Duodenal mucosa (tissue), 2 donors: ENCODE measurements around the gene GPR27.

ENCODE experiments used
- H3K27ac ChIP-seq: one replicate; pipeline ENCODE4 v1.7.0; 2013; ENCODE audit warnings: low read depth, low read length
- H3K27me3 ChIP-seq, 2 donors: one replicate each; pipeline ENCODE4 v1.7.0; 2013; ENCODE audit warnings: low read length in 2 of 2, control low read depth in 1 of 2; ENCODE audit not compliant: insufficient read depth in 2 of 2, control insufficient read depth in 1 of 2
- H3K36me3 ChIP-seq, 2 donors: one replicate each; pipeline ENCODE4 v1.7.0; 2013; ENCODE audit warnings: low read length in 2 of 2, control low read depth in 1 of 2; ENCODE audit not compliant: insufficient read depth in 2 of 2, control insufficient read depth in 1 of 2
- H3K4me1 ChIP-seq, 2 donors: one replicate each; pipeline ENCODE4 v1.7.0; 2013; ENCODE audit warnings: low read length in 2 of 2, control low read depth in 1 of 2; ENCODE audit not compliant: insufficient read depth in 2 of 2, control insufficient read depth in 1 of 2
- H3K4me3 ChIP-seq, 2 donors: one replicate each; pipeline ENCODE4 v1.7.0; 2013; ENCODE audit warnings: low read length in 2 of 2, low read depth in 1 of 2
- H3K9ac ChIP-seq, 2 donors: one replicate each; pipeline ENCODE4 v1.7.0; 2013; ENCODE audit warnings: low read length in 2 of 2, low read depth in 1 of 2
- H3K9me3 ChIP-seq, 2 donors: one replicate each; pipeline ENCODE4 v1.7.0; 2013; ENCODE audit warnings: low read length in 2 of 2, control low read depth in 1 of 2; ENCODE audit not compliant: control insufficient read depth in 1 of 2

The GPR27 gene

DNA sequence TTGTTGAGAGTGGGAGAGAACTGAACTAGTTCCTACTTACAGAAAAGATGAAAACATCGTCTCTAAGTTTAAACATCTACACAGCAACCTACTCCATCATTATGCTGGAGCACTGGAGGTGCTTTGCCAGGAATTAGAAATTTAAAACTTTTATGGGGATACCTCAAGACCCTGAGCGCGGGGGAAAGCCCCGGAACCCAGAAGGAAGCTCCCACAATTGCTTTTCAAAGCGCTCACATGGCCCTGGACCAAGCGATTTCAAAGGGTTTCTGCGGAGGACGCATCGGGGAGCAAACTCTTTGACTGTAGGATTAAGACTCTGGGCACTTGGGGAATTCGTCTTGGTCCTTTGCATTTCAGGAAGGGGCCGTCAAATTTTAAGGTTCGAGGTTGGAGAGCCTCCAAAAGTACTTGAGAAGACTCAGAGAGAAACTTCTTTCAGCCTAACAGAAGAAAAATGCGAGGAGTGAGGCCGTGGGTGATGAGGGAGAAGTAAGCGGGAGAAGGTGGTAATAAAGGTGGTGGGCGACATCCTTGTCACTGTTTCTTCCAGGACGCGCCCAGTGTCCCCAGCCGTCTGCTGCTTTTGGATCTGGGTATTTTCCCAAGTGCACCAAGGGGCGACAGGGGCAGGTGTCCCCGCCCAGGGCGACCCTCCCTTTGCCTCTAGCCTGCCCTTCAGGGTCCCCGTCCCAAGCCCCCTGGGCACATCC, 30.7 kb downstream of the GPR27 start:
- H3K9me3 ChIP-seq: no peaks in the 10 kb centered on the region
- H3K36me3 ChIP-seq: no peaks in the 10 kb centered on the region
- no peak overlapping the region for H3K9ac ChIP-seq
- H3K4me1 ChIP-seq: peaks cover 3 to 4% of the 10 kb centered on the region in 2 donors
- H3K27me3 ChIP-seq: peaks cover 48 to 63% of the 10 kb centered on the region in 2 donors
- H3K4me3 ChIP-seq: peak overlapping the region; percentile 38 to 44
- no peak overlapping the region for H3K27ac ChIP-seq

- H3K36me3 ChIP-seq: no peaks in the 10 kb centered on the region
- H3K27ac ChIP-seq: no peak within 1 kb of the TSS
- peaks cover 42 to 63% of the 10 kb centered on the region in 2 donors for H3K27me3 ChIP-seq
- peaks cover 3 to 4% of the 10 kb centered on the region in 2 donors for H3K4me1 ChIP-seq
- peak within 1 kb of the TSS; percentile 38 to 44 for H3K4me3 ChIP-seq
- H3K9me3 ChIP-seq: no peaks in the 10 kb centered on the region
- no peak within 1 kb of the TSS for H3K9ac ChIP-seq
These were observed 31.4 kb downstream of the GPR27 start, which contains the start of gene PROK2 for GRCh38 chr3:71784914-71785531. TSS of gene PROK2 (minus strand) at chr3:71785148. CDS start at chr3:71785052, 96 bp downstream.

- Histone ChIP-seq H3K4me1 (peaks cover 3 to 4% of the 10 kb centered on the region in 2 donors), H3K36me3 (no peaks in the 10 kb centered on the region), H3K4me3 (no peak overlapping the region), H3K9ac (no peak overlapping the region), H3K27me3 (peaks cover 37 to 60% of the 10 kb centered on the region in 2 donors), H3K9me3 (no peaks in the 10 kb centered on the region), H3K27ac (no peak overlapping the region)
These were observed 32.0 kb downstream of the GPR27 start for GRCh38 chr3:71785532-71786216.

GRCh38 chr3:71786217-71786549, 32.5 kb downstream of the GPR27 start:
- no peaks in the 10 kb centered on the region for H3K9me3 ChIP-seq
- H3K36me3 ChIP-seq: no peaks in the 10 kb centered on the region
- H3K27me3 ChIP-seq: peaks cover 37 to 56% of the 10 kb centered on the region in 2 donors
- H3K27ac ChIP-seq: no peak overlapping the region
- no peak overlapping the region for H3K4me3 ChIP-seq
- H3K4me1 ChIP-seq: peaks cover 3 to 4% of the 10 kb centered on the region in 2 donors
- no peak overlapping the region for H3K9ac ChIP-seq

- Histone ChIP-seq H3K9me3 (no peaks in the 10 kb centered on the region), H3K27me3 (peaks cover 37 to 54% of the 10 kb centered on the region in 2 donors), H3K9ac (no peak overlapping the region), H3K27ac (no peak overlapping the region), H3K4me3 (no peak overlapping the region), H3K4me1 (peaks cover 3 to 4% of the 10 kb centered on the region in 2 donors), H3K36me3 (no peaks in the 10 kb centered on the region)
These were observed 32.9 kb downstream of the GPR27 start for GRCh38 chr3:71786551-71786950.

DNA sequence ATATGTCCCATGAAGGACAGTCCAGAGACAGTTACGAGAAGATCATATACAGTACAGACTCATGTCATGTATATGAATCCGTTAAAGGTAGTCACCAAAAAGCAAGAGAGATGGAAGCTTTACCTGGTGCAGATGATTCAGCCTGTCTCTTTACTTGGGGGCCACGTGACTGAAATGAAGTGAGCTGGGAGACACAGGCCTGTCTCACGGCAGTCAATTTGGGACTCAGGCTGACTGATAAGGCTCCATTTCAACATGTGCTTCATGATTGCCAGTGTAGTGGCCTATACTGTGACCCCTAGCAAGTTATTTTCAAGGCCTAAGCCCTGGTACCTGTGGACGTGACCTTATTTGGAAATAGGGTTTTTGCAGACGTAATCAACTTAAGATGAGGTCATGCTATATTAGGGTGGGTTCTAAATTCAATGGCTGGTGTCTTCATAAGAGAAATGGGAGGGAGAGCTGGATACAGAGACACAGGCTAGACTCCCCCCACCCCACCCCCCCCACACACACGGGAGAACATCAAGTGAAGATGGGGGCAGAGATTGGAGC, 34.3 kb downstream of the GPR27 start:
- no peaks in the 10 kb centered on the region for H3K36me3 ChIP-seq
- no peak overlapping the region for H3K27ac ChIP-seq
- H3K27me3 ChIP-seq: peaks cover 33 to 42% of the 10 kb centered on the region in 2 donors
- H3K9me3 ChIP-seq: no peaks in the 10 kb centered on the region
- peaks cover 3 to 4% of the 10 kb centered on the region in 2 donors for H3K4me1 ChIP-seq
- H3K4me3 ChIP-seq: no peak overlapping the region
- H3K9ac ChIP-seq: no peak overlapping the region

GRCh38 chr3:71789922-71790321, 36.3 kb downstream of the GPR27 start:
- H3K27ac ChIP-seq: no peak overlapping the region
- H3K9ac ChIP-seq: no peak overlapping the region
- peaks cover 0 to 3% of the 10 kb centered on the region in 2 donors for H3K4me1 ChIP-seq
- H3K27me3 ChIP-seq: peaks cover 18 to 23% of the 10 kb centered on the region in 2 donors
- H3K9me3 ChIP-seq: no peaks in the 10 kb centered on the region
- no peak overlapping the region for H3K4me3 ChIP-seq
- no peaks in the 10 kb centered on the region for H3K36me3 ChIP-seq

GRCh38 chr3:71791634-71792033, 38.0 kb downstream of the GPR27 start:
- no peak overlapping the region for H3K9ac ChIP-seq
- H3K36me3 ChIP-seq: no peaks in the 10 kb centered on the region
- peaks cover 3 to 8% of the 10 kb centered on the region in 2 donors for H3K27me3 ChIP-seq
- H3K9me3 ChIP-seq: no peaks in the 10 kb centered on the region
- H3K4me3 ChIP-seq: no peak overlapping the region
- H3K4me1 ChIP-seq: no peaks in the 10 kb centered on the region
- H3K27ac ChIP-seq: no peak overlapping the region

DNA sequence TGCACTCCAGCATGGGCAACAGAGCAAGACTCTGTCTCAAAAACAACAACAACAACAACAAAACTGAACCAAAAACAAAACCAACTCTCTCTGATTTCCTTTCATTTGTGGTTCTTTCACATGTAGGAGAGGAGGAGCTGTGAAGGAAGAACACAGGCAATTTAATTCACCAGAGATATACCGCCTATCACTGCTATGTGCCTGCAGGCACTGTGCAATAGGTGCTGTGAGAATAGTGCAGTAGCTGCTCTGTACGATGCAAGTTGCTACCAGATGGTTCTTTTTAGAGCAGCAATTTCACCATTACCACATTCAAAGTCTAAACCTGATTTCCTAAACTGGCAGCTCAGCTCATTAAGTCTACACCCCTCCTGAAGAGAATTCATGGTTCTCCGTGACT, 42.6 kb downstream of the GPR27 start:
- Histone ChIP-seq H3K4me3 (no peak overlapping the region), H3K4me1 (no peaks in the 10 kb centered on the region), H3K9ac (no peak overlapping the region), H3K27me3 (peaks cover 6 to 10% of the 10 kb centered on the region in 2 donors), H3K36me3 (no peaks in the 10 kb centered on the region), H3K27ac (no peak overlapping the region), H3K9me3 (no peaks in the 10 kb centered on the region)

- no peaks in the 10 kb centered on the region for H3K4me1 ChIP-seq
- H3K27me3 ChIP-seq: peaks cover 6 to 10% of the 10 kb centered on the region in 2 donors
- H3K4me3 ChIP-seq: no peak overlapping the region
- no peaks in the 10 kb centered on the region for H3K36me3 ChIP-seq
- H3K9ac ChIP-seq: no peak overlapping the region
- no peaks in the 10 kb centered on the region for H3K9me3 ChIP-seq
- H3K27ac ChIP-seq: no peak overlapping the region
These were observed 43.8 kb downstream of the GPR27 start for GRCh38 chr3:71797455-71797854.
